Liver (tissue), 9 donors: ENCODE results near the gene JMJD1C. TPM values are rescaled to one million over a fixed set of nuclear protein-coding genes. Genes with fewer than 3 reads are reported as not detected.

ENCODE experiments used
- DNase-seq: peaks from one replicate; pipeline ENCODE4 v3.0.0-alpha.2; 2017; ENCODE audit warnings: low spot score
- H3K27ac ChIP-seq, 2 donors: one replicate each; pipeline ENCODE4 v1.7.0; 2013; ENCODE audit warnings: inconsistent platforms in 2 of 2, low read length in 2 of 2, control low read depth in 1 of 2, low read depth in 1 of 2, mild to moderate bottlenecking in 1 of 2
- H3K27me3 ChIP-seq, 4 donors: one replicate each; pipeline versions ENCODE4 v1.6.1 to v1.7.0; 2013; ENCODE audit warnings: low read length in 3 of 4, inconsistent platforms in 1 of 4, mild to moderate bottlenecking in 1 of 4, moderate library complexity in 1 of 4; ENCODE audit not compliant: control insufficient read depth in 4 of 4, insufficient read depth in 4 of 4
- H3K36me3 ChIP-seq, 4 donors: one replicate each; pipeline versions ENCODE4 v1.6.1 to v1.7.0; 2013; ENCODE audit warnings: low read length in 3 of 4, mild to moderate bottlenecking in 3 of 4, low read depth in 1 of 4, moderate library complexity in 1 of 4; ENCODE audit not compliant: control insufficient read depth in 4 of 4, insufficient read depth in 3 of 4
- H3K4me1 ChIP-seq, 4 donors: one replicate each; pipeline versions ENCODE4 v1.6.1 to v1.7.0; 2013; ENCODE audit warnings: low read length in 3 of 4, mild to moderate bottlenecking in 3 of 4, moderate library complexity in 1 of 4; ENCODE audit not compliant: control insufficient read depth in 4 of 4, insufficient read depth in 4 of 4
- H3K4me3 ChIP-seq, 3 donors: one replicate each; pipeline versions ENCODE4 v1.6.1 to v1.7.0; 2013; ENCODE audit warnings: low read length in 3 of 3, control low read depth in 1 of 3, low read depth in 1 of 3, mild to moderate bottlenecking in 1 of 3
- H3K9ac ChIP-seq, 2 donors: one replicate each; pipeline ENCODE4 v1.7.0; 2013; ENCODE audit warnings: low read length in 2 of 2, mild to moderate bottlenecking in 2 of 2, moderate library complexity in 2 of 2, control low read depth in 1 of 2, low read depth in 1 of 2
- H3K9me3 ChIP-seq, 4 donors: one replicate each; pipeline versions ENCODE4 v1.6.1 to v1.7.0; 2013; ENCODE audit warnings: low read length in 3 of 4; ENCODE audit not compliant: control insufficient read depth in 4 of 4
- ATF3 ChIP-seq: IDR thresholded peaks from 2 replicates; pipeline ENCODE4 v1.6.1; 2016; ENCODE audit warnings: antibody characterized with exemption
- EGR1 ChIP-seq, 2 donors: IDR thresholded peaks; 2 replicates each; pipeline ENCODE4 v1.6.1; 2016 to 2018; ENCODE audit warnings: antibody characterized with exemption in 2 of 2, low read depth in 2 of 2
- FOXA1 ChIP-seq: IDR thresholded peaks from 2 replicates; pipeline ENCODE4 v1.6.1; 2016; ENCODE audit warnings: antibody characterized with exemption
- FOXA2 ChIP-seq: IDR thresholded peaks from 2 replicates; pipeline ENCODE4 v1.6.1; 2016; ENCODE audit warnings: antibody characterized with exemption
- GABPA ChIP-seq, 2 donors: IDR thresholded peaks in 1 of 2; conservative IDR thresholded peaks in 1 of 2; 2 replicates each; pipeline ENCODE4 v1.6.1; 2016; ENCODE audit warnings: antibody characterized with exemption in 2 of 2, mild to moderate bottlenecking in 1 of 2, moderate library complexity in 1 of 2
- HNF4A ChIP-seq, 2 donors: conservative IDR thresholded peaks; 2 replicates each; pipeline ENCODE4 v1.6.1; 2016; ENCODE audit warnings: antibody characterized with exemption in 2 of 2, mild to moderate bottlenecking in 2 of 2
- HNF4G ChIP-seq: IDR thresholded peaks from 2 replicates; pipeline ENCODE4 v1.6.1; 2016; ENCODE audit warnings: antibody characterized with exemption
- JUND ChIP-seq, 2 donors: IDR thresholded peaks; 2 replicates each; pipeline ENCODE4 v1.6.1; 2016; ENCODE audit warnings: antibody characterized with exemption in 2 of 2
- NR2F2 ChIP-seq: IDR thresholded peaks from 2 replicates; pipeline ENCODE4 v1.6.1; 2016; ENCODE audit warnings: antibody characterized with exemption
- RAD21 ChIP-seq, 2 donors: IDR thresholded peaks; 2 replicates each; pipeline ENCODE4 v1.6.1; 2016; ENCODE audit warnings: antibody characterized with exemption in 2 of 2, mild to moderate bottlenecking in 2 of 2
- REST ChIP-seq: IDR thresholded peaks from 2 replicates; pipeline ENCODE4 v1.6.1; 2016; ENCODE audit warnings: antibody characterized with exemption, mild to moderate bottlenecking
- RXRA ChIP-seq, 2 donors: IDR thresholded peaks; 2 replicates each; pipeline ENCODE4 v1.6.1; 2017 to 2018; ENCODE audit warnings: antibody characterized with exemption in 2 of 2, mild to moderate bottlenecking in 1 of 2
- SP1 ChIP-seq: IDR thresholded peaks from 2 replicates; pipeline ENCODE4 v1.6.1; 2018; ENCODE audit warnings: antibody characterized with exemption, mild to moderate bottlenecking
- TAF1 ChIP-seq: conservative IDR thresholded peaks from 2 replicates; pipeline ENCODE4 v1.6.1; 2016; ENCODE audit warnings: antibody characterized with exemption, mild to moderate bottlenecking
- YY1 ChIP-seq: IDR thresholded peaks from 2 replicates; pipeline ENCODE4 v1.6.1; 2016; ENCODE audit warnings: antibody characterized with exemption, mild to moderate bottlenecking
- ZBTB33 ChIP-seq: IDR thresholded peaks from 2 replicates; pipeline ENCODE4 v1.6.1; 2016; ENCODE audit warnings: antibody characterized with exemption
- WGBS: extraction: QIAGEN DNeasy Blood & Tissue Kit; methylation state at CpG from one replicate; pipeline ENCODE4 v1.1.7; 2013; 5-methylcytosine and 5-hydroxymethylcytosine counted together
- polyA plus RNA-seq, 2 donors: library from polyadenylated mRNA; stranded (reverse) in 1 of 2; unstranded in 1 of 2; fragments of 200-250 nt in 1 of 2; fragments of >200 nt in 1 of 2; fragmentation: Nextera tagmentation in 1 of 2; extraction: Ambion mirVana in 1 of 2; gene quantifications; one replicate each; pipeline versions ENCODE4 v1.2.1 to v1.2.3, GENCODE V29; 2013 to 2015
- total RNA-seq, 2 donors: library from RNA; depleted of rRNA; stranded (reverse); fragments of >200 nt; gene quantifications; one replicate each; pipeline ENCODE4 v1.2.3, GENCODE V29; 2014
- TF ChIP-seq, protein P1 (sequence below): IDR thresholded peaks from 2 replicates; pipeline ENCODE4 v1.6.1; 2016; ENCODE audit warnings: antibody characterized with exemption
- TF ChIP-seq, protein P2 (sequence below): fragments of 150-350 bp; IDR thresholded peaks from 2 replicates; pipeline ENCODE4 v1.5.1; 2017; ENCODE audit warnings: improper control_type of control experiment, low read depth, low read length; ENCODE audit not compliant: missing input control
- donor health status: healthy.
- donor health status: healthy.
- donor health status: healthy.
- donor health status: healthy.
- donor health status: healthy.

JMJD1C gene
- total and polyA plus RNA-seq, 4 donors: 11.0 to 93.1 (median 56.0) TPM

DNA sequence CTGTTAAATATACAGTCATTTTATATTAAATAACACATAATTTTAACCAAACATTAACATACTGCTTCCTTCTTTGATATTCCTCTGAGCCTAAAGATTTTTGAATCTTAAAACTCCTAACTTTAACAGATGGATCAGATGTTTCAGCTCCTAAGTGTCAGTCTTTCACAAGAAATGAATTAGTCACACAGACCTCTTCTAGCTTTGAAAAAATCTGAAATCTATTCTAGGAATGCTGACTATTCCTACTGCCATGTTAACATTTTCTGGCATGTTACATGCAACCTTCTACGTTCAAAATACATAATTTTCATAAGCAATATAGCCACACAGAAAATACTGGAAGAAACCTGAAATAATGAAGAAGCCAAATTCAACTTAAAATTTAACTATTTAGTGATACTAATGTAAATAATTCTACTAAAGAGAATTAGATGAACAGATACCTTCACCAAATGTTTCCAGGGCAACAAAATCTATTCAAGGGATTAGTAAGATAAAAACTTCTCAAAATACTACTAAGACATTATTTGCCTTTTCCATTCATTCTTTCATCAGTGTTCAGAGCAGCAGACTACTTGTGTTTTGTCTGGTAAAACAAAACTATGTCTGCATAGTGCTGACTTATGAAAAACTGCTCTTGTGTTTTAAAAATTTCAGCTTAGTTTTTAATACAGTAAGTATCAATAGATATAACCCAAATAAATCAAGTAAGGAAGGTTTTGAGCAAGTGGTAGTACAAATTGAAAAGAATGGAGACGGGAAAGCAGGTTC is 9.2 kb downstream of the JMJD1C start:
- DNase-seq: no peak
- 89% methylated on average over 2 of the region's 2 CpGs for WGBS

More for the DNA sequence above, 9.2 kb downstream of the JMJD1C start:
- Histone ChIP-seq H3K9ac (no peak overlapping the region), H3K27ac (no peak overlapping the region), H3K36me3 (peaks cover 0 to 2% (median 0%) of the 10 kb centered on the region in 4 donors), H3K4me1 (no peaks in the 10 kb centered on the region), H3K4me3 (no peak overlapping the region), H3K9me3 (no peaks in the 10 kb centered on the region), H3K27me3 (no peaks in the 10 kb centered on the region)
- TF ChIP-seq HNF4G (no peak), YY1 (no peak), GABPA (IDR thresholded peaks at IDR 0.05 in 1 of 2, conservative IDR thresholded peaks at IDR 0.05 in 1 of 2) (no peak), RXRA (IDR thresholded peaks at IDR 0.05) (no peak), ATF3 (no peak), REST (no peak), EGR1 (IDR thresholded peaks at IDR 0.05; ENCODE audit: low read depth in 2 of 2) (no peak), FOXA2 (no peak), HNF4A (conservative IDR thresholded peaks at IDR 0.05) (no peak), RAD21 (IDR thresholded peaks at IDR 0.05) (no peak), NR2F2 (no peak), ZBTB33 (no peak), TAF1 (no peak), JUND (IDR thresholded peaks at IDR 0.05) (no peak), SP1 (no peak), FOXA1 (no peak)
- TF ChIP-seq, protein P1, sequence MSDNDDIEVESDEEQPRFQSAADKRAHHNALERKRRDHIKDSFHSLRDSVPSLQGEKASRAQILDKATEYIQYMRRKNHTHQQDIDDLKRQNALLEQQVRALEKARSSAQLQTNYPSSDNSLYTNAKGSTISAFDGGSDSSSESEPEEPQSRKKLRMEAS: no peak
- TF ChIP-seq, protein P2, sequence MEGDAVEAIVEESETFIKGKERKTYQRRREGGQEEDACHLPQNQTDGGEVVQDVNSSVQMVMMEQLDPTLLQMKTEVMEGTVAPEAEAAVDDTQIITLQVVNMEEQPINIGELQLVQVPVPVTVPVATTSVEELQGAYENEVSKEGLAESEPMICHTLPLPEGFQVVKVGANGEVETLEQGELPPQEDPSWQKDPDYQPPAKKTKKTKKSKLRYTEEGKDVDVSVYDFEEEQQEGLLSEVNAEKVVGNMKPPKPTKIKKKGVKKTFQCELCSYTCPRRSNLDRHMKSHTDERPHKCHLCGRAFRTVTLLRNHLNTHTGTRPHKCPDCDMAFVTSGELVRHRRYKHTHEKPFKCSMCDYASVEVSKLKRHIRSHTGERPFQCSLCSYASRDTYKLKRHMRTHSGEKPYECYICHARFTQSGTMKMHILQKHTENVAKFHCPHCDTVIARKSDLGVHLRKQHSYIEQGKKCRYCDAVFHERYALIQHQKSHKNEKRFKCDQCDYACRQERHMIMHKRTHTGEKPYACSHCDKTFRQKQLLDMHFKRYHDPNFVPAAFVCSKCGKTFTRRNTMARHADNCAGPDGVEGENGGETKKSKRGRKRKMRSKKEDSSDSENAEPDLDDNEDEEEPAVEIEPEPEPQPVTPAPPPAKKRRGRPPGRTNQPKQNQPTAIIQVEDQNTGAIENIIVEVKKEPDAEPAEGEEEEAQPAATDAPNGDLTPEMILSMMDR: no peak
